GM12872 (cell line): ENCODE data around the gene PLA2G12B.

ENCODE experiments used
- CTCF ChIP-seq: IDR thresholded peaks from 3 replicates; pipeline ENCODE4 v1.5.1; 2011; ENCODE audit warnings: low read depth, mild to moderate bottlenecking, low read length, moderate library complexity; ENCODE audit not compliant: insufficient read depth

Gene PLA2G12B

GRCh38 chr10:72951760-72952159, 2.8 kb downstream of the PLA2G12B start:
- TF ChIP-seq CTCF = no peak

GRCh38 chr10:72948762-72949161, 5.8 kb downstream of the PLA2G12B start:
- no peak for TF ChIP-seq CTCF

- TF ChIP-seq CTCF = no peak
Observed at GRCh38 chr10:72946963-72947362, 7.6 kb downstream of the PLA2G12B start.

- TF ChIP-seq CTCF = no peak
Observed at GRCh38 chr10:72943498-72944234, 10.9 kb downstream of the PLA2G12B start.

- TF ChIP-seq CTCF = no peak
Observed at GRCh38 chr10:72935361-72935760, 19.2 kb downstream of the PLA2G12B start.

GRCh38 chr10:72932259-72933015, 22.2 kb downstream of the PLA2G12B start:
- no peak for TF ChIP-seq CTCF

- TF ChIP-seq CTCF = no peak
Observed at GRCh38 chr10:72930276-72930675, 24.3 kb downstream of the PLA2G12B start.
